GM12875 (cell line): ENCODE data around the gene ELF1.
"Not testable (repeated sequence)": the region's sequence is repeated elsewhere in the genome, so short reads cannot be mapped to it uniquely, and the experiment has no call there.

Experiments used
- H3K4me3 ChIP-seq: one replicate; pipeline ENCODE4 v1.5.1; 2011; ENCODE audit warnings: low read depth, low read length, control low read depth
- TF ChIP-seq, protein P1 (sequence below): IDR thresholded peaks from 2 replicates; pipeline ENCODE4 v1.5.1; 2011; ENCODE audit warnings: low read depth, mild to moderate bottlenecking, control low read depth, inconsistent platforms, low read length, moderate library complexity, borderline replicate concordance; ENCODE audit not compliant: insufficient read depth

Gene ELF1

DNA sequence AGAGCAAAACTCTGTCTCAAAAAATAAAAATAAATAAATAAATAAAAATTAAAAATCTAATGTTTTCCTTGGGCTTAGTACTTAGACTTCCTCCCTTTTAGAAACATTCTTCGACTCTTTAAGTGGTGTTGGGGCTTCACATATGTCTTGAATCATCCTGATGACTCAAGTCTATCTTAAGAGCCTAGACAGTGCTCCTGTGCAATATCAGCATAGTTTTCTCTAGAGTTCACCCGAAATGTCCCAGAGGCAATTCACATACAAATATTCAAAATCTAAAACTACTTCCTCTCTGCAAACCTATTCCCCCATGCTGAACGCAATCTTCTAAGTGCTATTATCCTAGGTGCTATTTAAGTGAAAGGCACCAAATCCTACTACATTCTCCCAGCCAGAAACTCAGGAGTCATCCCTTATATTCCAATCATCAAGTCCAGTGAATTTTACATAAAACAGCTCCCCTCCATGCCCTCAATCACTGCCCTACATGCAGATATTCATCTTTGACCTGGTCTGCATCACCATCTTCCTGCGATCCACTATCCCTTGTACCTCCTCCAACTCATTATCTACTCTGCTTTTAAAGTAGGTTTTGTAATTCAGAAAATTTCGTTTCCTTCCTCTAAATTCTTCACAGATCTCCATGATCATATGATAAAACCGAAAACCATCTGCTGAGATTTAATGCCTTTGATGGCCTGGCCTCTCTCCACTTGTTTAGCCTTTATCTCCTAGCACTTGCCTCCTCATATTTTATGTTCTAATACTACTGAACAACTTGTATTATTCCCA lies 102.7 kb downstream of the ELF1 start:
- TF ChIP-seq, protein P1, sequence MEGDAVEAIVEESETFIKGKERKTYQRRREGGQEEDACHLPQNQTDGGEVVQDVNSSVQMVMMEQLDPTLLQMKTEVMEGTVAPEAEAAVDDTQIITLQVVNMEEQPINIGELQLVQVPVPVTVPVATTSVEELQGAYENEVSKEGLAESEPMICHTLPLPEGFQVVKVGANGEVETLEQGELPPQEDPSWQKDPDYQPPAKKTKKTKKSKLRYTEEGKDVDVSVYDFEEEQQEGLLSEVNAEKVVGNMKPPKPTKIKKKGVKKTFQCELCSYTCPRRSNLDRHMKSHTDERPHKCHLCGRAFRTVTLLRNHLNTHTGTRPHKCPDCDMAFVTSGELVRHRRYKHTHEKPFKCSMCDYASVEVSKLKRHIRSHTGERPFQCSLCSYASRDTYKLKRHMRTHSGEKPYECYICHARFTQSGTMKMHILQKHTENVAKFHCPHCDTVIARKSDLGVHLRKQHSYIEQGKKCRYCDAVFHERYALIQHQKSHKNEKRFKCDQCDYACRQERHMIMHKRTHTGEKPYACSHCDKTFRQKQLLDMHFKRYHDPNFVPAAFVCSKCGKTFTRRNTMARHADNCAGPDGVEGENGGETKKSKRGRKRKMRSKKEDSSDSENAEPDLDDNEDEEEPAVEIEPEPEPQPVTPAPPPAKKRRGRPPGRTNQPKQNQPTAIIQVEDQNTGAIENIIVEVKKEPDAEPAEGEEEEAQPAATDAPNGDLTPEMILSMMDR = no peak
- no peak overlapping the region for H3K4me3 ChIP-seq

DNA sequence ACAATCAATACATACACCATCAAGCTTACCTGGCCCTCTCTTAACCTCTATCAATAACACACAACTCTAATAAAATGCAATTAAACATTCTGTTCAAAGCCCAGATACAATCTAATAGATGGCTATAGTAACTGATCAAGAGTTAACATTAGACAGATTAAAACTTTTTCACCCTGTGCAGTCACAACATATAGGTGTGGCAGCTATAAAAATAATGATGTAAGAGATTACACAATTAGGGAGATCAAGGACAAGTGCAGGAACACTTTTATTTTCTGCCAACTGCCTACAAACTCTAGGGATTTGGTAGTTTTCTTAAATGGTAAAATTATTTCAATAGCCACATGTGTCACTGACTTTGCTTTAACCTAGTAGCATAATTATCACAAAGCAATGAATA lies 104.3 kb downstream of the ELF1 start:
- H3K4me3 ChIP-seq = not testable (repeated sequence)

DNA sequence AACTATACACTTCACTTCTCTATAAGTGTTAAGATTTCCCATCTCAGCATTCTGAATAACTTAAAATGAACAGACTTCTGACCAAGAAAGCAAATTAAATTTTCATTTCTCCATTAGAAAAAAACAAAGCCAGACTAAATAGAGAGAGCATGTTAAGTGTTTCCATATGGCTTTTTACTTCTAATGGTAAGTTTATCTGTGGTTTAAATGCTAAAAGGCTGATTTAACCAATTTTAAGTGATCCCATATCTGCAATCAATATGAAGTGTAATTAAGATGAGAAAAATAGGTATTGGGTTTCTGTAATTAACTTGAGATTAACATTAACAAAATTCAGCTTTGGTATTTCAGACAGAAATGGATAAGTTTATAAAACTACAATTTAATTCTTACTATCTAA lies 107.8 kb downstream of the ELF1 start:
- TF ChIP-seq, protein P1 = no peak
- H3K4me3 ChIP-seq = no peak overlapping the region

DNA sequence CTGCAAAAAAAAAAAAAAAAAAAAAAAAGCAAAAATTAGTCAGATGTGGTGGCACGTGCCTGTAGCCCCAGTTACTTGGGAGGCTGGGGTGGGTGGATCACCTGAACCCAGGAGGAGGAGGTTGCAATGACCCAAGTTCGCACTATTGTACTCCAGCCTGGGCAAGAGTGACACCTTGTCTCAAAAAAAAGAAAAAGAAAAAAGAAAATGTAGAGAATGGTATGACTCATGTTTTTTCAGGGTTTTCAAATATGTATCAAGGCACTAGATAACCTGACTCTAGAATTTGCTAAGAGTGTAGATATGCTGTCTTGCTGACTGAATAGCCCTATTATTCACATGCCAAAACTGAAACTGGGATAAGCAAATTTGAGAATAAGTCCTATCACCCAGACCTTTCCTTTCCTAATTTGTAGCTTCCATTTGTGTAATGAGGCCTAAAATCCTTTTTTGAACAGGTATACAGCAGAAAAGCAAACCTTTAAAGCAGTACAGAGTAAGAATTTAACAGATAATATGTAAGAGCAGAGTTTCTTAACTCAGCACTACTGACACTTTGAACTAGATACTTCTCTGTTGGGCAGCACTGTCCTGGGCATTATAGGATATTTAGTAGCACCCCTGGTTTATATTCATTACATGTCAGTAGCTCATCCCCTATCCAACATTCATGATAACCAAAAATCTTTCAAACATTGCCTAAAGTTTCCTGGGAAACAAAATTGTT lies 108.6 kb downstream of the ELF1 start:
- TF ChIP-seq, protein P1 = no peak
- H3K4me3 ChIP-seq = no peak overlapping the region

DNA sequence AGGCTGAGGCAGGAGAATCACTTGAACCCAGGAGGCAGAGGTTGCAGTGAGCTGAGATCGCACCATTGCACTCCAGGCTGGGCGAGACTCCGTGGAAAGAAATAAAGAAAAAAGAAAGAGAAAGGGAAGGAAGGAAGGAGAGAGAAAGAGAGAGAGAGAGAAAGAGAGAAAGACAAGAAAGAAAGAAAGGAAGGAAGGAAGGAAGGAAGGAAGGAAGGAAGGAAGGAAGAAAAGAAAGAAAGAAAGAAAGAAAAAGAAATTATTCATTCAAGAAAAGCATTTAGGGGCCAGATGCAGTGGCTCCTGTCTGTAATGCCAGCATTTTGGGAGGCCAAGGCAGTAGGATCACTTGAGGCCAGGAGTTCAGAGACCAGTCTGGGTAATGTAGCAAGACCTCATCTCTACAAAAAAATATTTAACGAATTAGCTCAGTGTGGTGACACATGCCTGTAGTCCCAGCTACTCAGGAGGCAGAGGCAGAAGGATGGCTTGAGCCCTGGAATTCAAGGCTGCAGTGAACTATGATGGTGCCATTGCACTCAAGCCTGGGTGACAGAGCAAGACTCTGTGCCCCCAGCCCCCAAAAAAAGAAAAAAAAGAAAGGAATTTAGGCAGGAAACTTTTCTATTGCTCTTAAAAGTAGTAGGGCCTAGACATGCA lies 109.4 kb downstream of the ELF1 start:
- not testable (repeated sequence) for H3K4me3 ChIP-seq

DNA sequence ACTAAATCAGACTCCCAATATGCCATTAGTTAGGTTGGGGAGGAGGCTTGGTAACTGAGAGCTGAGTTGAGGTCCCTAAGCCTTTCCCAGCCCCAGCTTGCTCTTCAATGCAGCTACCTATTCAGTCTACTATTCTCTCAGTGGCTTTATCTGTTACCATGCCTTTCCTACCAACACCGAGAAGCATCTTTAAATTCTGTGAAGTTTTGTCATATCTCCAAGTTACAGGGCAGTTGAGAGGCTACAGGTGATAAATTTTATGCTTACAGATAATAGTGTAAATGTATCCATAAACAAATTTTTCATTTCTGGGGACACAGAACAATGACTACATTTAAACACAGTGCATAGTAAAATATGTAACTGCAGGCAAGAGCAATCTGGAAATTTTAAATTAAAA lies 110.6 kb downstream of the ELF1 start:
- H3K4me3 ChIP-seq = no peak overlapping the region
- TF ChIP-seq, protein P1 = no peak

DNA sequence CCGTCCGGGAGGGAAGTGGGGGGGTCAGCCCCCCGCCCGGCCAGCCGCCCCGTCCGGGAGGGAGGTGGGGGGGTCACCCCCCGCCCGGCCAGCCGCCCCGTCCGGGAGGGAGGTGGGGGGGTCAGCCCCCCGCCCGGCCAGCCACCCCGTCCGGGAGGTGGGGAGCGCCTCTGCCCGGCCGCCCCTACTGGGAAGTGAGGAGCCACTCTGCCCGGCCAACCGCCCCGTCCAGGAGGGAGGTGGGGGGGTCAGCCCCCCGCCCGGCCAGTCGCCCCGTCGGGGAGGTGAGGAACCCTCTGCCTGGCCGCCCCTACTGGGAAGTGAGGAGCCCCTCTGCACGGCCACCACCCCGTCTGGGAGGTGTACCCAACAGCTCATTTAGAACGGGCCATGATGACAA lies 118.1 kb downstream of the ELF1 start:
- H3K4me3 ChIP-seq = not testable (repeated sequence)

DNA sequence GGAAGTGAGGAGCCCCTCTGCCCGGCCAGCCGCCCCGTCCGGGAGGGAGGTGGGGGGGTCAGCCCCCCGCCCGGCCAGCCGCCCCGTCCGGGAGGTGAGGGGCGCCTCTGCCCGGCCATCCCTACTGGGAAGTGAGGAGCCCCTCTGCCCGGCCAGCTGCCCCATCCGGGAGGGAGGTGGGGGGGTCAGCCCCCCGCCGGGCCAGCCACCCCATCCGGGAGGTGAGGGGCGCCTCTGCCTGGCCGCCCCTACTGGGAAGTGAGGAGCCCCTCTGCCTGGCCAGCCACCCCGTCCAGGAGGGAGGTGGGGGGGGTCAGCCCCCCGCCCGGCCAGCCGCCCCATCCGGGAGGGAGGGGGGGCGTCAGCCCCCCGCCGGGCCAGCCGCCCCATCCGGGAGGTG lies 118.5 kb downstream of the ELF1 start:
- H3K4me3 ChIP-seq = not testable (repeated sequence)

DNA sequence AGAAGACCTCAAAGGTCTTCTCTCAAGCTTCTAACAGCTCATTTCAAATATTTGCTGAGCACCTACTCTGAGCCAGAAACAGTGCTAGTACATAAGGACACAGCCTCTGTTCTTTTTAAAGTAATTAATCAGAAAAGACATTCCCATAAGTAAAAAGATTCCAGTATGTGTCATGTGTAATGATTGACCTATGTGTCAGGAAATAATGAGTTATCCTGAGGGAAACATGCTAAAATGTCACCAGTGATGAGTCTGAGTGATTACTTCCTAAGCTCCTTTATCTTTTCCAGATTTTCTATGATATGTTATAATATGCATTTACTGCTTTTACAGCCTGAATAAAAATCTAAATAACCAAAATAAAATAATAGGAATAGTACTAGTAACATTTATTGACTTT lies 122.1 kb downstream of the ELF1 start:
- TF ChIP-seq, protein P1 = no peak

More for the DNA sequence above, 122.1 kb downstream of the ELF1 start:
- H3K4me3 ChIP-seq = no peak overlapping the region
